B cell (primary cell): Measurements from ENCODE around the gene ATG4D. TPM values are rescaled to one million over a fixed set of nuclear protein-coding genes. Genes with fewer than 3 reads are reported as not detected.

Experiments used
- ATAC-seq: fragments of 200-7000 bp; cut with Tn5 transposase; one replicate; pipeline ENCODE4 v1.10.0; 2021; ENCODE audit warnings: low read depth, mild to moderate bottlenecking, moderate number of reproducible peaks, moderate library complexity
- CTCF ChIA-PET: fragments of 350-600 bp; sonication (Branson Sonifier 250); formaldehyde crosslinking; loops from one replicate; lab custom pipeline; 2021; ENCODE audit warnings: antibody characterized with exemption, inconsistent platforms; lab: Charles Lee
- POLR2A ChIA-PET: fragments of 350-600 bp; sonication (Branson Sonifier 250); formaldehyde crosslinking; loops from one replicate; lab custom pipeline; 2021; ENCODE audit warnings: antibody characterized with exemption; lab: Charles Lee
- DNase-seq: peaks from one replicate; pipeline ENCODE4 v3.0.0; 2013
- H2AFZ ChIP-seq: 2 replicates; pipeline ENCODE4 v1.6.1; 2012; ENCODE audit warnings: mild to moderate bottlenecking, low read depth, low read length; ENCODE audit not compliant: insufficient read depth, poor library complexity, severe bottlenecking
- H3K27ac ChIP-seq, 2 donors: 1 replicate in 1 of 2; 2 replicates in 1 of 2; pipeline ENCODE4 v1.5.1; 2012 to 2013; ENCODE audit warnings: low read length in 2 of 2, mild to moderate bottlenecking in 2 of 2, moderate library complexity in 1 of 2
- H3K27me3 ChIP-seq, 4 experiments: fragments of 200-600 bp in 1 of 4; sonication (generic) in 1 of 4; replicated peaks in 1 of 4; 1 replicate in 2 of 4; 2 replicates in 2 of 4; pipeline versions ENCODE4 v1.6.1 to v1.7.0; 2013 to 2016; ENCODE audit warnings: low read length in 3 of 4, mild to moderate bottlenecking in 2 of 4, mixed read lengths in 1 of 4, moderate library complexity in 1 of 4; ENCODE audit not compliant: insufficient read depth in 4 of 4, control insufficient read depth in 3 of 4; ENCODE audit errors: control extremely low read depth in 1 of 4
- H3K36me3 ChIP-seq, 2 experiments: replicated peaks in 1 of 2; 1 replicate in 1 of 2; 2 replicates in 1 of 2; pipeline versions ENCODE4 v1.6.1 to v1.7.1; 2013; ENCODE audit warnings: low read length in 1 of 2; ENCODE audit not compliant: insufficient read depth in 2 of 2, control insufficient read depth in 1 of 2; ENCODE audit errors: control extremely low read depth in 1 of 2, extremely low read depth in 1 of 2
- H3K4me1 ChIP-seq, 2 donors: fragments of 200-600 bp in 1 of 2; sonication (generic) in 1 of 2; 1 replicate in 1 of 2; 2 replicates in 1 of 2; pipeline versions ENCODE4 v1.5.1 to v1.6.1; 2013 to 2017; ENCODE audit warnings: low read length in 2 of 2; ENCODE audit not compliant: control insufficient read depth in 2 of 2, insufficient read depth in 2 of 2
- H3K4me2 ChIP-seq: replicated peaks from 2 replicates; pipeline ENCODE3; 2012; ENCODE audit warnings: mild to moderate bottlenecking, low read depth, low read length; ENCODE audit not compliant: poor library complexity, severe bottlenecking
- H3K4me3 ChIP-seq, 5 experiments: fragments of 200-600 bp in 1 of 5; sonication (generic) in 1 of 5; 1 replicate in 3 of 5; 2 replicates in 2 of 5; pipeline versions ENCODE4 v1.5.1 to v1.7.0; 2011 to 2016; ENCODE audit warnings: low read length in 4 of 5, mild to moderate bottlenecking in 4 of 5, low read depth in 2 of 5, control low read depth in 1 of 5, moderate library complexity in 1 of 5; ENCODE audit not compliant: insufficient read depth in 1 of 5; ENCODE audit errors: control extremely low read depth in 1 of 5, extremely low read depth in 1 of 5
- H3K79me2 ChIP-seq: fragments of 200-600 bp; sonication (generic); one replicate; pipeline ENCODE4 v1.6.0; 2016; ENCODE audit warnings: low read length; ENCODE audit not compliant: control insufficient read depth, insufficient read depth
- H3K9ac ChIP-seq: fragments of 200-600 bp; sonication (generic); 2 replicates; pipeline ENCODE4 v1.6.1; 2017; ENCODE audit warnings: mild to moderate bottlenecking, low read length, moderate library complexity
- H3K9me3 ChIP-seq, 3 donors: one replicate each; pipeline versions ENCODE4 v1.6.1 to v1.7.1; 2013; ENCODE audit warnings: low read length in 2 of 3; ENCODE audit not compliant: control insufficient read depth in 2 of 3, insufficient read depth in 1 of 3; ENCODE audit errors: control extremely low read depth in 1 of 3
- H4K20me1 ChIP-seq: 2 replicates; pipeline ENCODE4 v1.6.0; 2012; ENCODE audit warnings: mild to moderate bottlenecking, low read length; ENCODE audit not compliant: insufficient read depth, control insufficient read depth, poor library complexity, severe bottlenecking
- H3K27ac Mint-ChIP-seq: one replicate; pipeline ENCODE4 v1.8.0; 2021; ENCODE audit warnings: mixed read lengths
- H3K27me3 Mint-ChIP-seq: one replicate; pipeline ENCODE4 v1.8.0; 2021; ENCODE audit warnings: mixed read lengths
- H3K4me1 Mint-ChIP-seq: one replicate; pipeline ENCODE4 v1.8.0; 2021; ENCODE audit warnings: mixed read lengths
- H3K4me3 Mint-ChIP-seq: one replicate; pipeline ENCODE4 v1.8.0; 2021; ENCODE audit warnings: mixed read lengths
- H3K9me3 Mint-ChIP-seq: one replicate; pipeline ENCODE4 v1.8.0; 2022; ENCODE audit warnings: mixed read lengths; ENCODE audit not compliant: insufficient read depth
- CTCF ChIP-seq: fragments of 200-600 bp; IDR thresholded peaks from one replicate; pipeline ENCODE4 v1.8.0; 2022; ENCODE audit warnings: antibody characterized with exemption, mild to moderate bottlenecking
- EZH2 ChIP-seq: IDR thresholded peaks from 2 replicates; pipeline ENCODE4 v1.6.1; 2012; ENCODE audit warnings: borderline replicate concordance, low read depth, mild to moderate bottlenecking, moderate library complexity, low read length; ENCODE audit not compliant: insufficient read depth, poor library complexity, severe bottlenecking
- WGBS: methylation state at CpG from one replicate; pipeline ENCODE4 v1.1.5; 2013; ENCODE audit warnings: missing lambda C conversion rate; ENCODE audit not compliant: insufficient coverage; 5-methylcytosine and 5-hydroxymethylcytosine counted together
- intact Hi-C: fragments of 100-400 bp; cut with micrococcal nuclease; formaldehyde crosslinking; loops from one replicate; pipeline ENCODE4 v1.10.0; 2022
- polyA plus RNA-seq: library from polyadenylated mRNA; depleted of rRNA; stranded (reverse); fragments of >200 nt; gene quantifications from 2 replicates; pipeline ENCODE4 v1.2.3, GENCODE V29; 2012
- total RNA-seq, 2 donors: library from RNA; stranded (reverse); fragments of 120-200 nt in 1 of 2; gene quantifications; 1 replicate in 1 of 2; 2 replicates in 1 of 2; pipeline versions ENCODE4 v1.2.3 to v1.2.4, GENCODE V29; 2013 to 2022

Gene ATG4D
- total and polyA plus RNA-seq, 2 donors (not counting 1 experiment from before 2014, with no cell fraction given), result 58.8 to 75.5 TPM

DNA sequence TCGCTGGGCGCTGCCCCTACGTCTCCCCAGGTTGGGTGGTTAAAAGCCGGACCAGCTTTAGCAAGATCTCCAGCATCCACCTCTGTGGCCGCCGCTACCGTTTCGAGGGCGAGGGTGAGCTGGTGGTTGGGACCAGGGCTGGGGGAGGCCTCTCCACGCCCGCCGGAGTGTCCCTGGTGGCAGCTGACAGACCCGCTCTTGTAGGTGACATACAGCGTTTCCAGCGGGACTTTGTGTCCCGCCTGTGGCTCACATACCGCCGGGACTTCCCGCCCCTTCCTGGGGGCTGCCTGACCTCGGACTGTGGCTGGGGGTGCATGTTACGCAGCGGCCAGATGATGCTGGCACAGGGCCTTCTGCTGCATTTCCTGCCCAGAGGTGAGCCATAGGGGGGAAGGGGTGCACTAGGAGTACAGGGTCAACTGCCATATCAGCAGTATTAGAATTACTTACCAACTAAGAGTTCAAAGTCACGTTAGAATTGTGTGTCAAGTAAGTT lies 1.1 kb downstream of the ATG4D start:
- peak overlapping the region in 1 of 2 donors; percentile 85 for H3K27ac ChIP-seq
- H3K4me2 ChIP-seq, result peak overlapping the region; percentile 91
- H2AFZ ChIP-seq, result no peak overlapping the region
- intact Hi-C loops, result loop anchor here (5.0 kb wide), 1 partner anchor 38 kb away; no protein-coding TSS in a partner anchor
- peak overlapping the region in 4 of 5 experiments; percentile 55 to 88 (median 78) for H3K4me3 ChIP-seq
- peak overlapping the region; percentile 89 for H3K4me3 Mint-ChIP-seq
- peaks cover 0 to 18% of the 10 kb centered on the region in 2 experiments for H3K36me3 ChIP-seq
- ChIA-PET POLR2A (interaction anchor here (0.5 kb wide), 1 partner anchor 17 kb away, joined by 4 read pairs; no protein-coding TSS in a partner anchor), CTCF (no interaction called here)
- peaks cover 12 to 19% of the 10 kb centered on the region in 2 donors for H3K4me1 ChIP-seq
- no peaks in the 10 kb centered on the region for H3K9me3 Mint-ChIP-seq
- WGBS, result 54% methylated on average over 19 of the region's 23 CpGs
- peaks cover 14% of the 10 kb centered on the region for H3K4me1 Mint-ChIP-seq
- H3K27me3 Mint-ChIP-seq, result peaks cover 3% of the 10 kb centered on the region
- peak overlapping the region; percentile 94 for H3K9ac ChIP-seq
- no peaks in the 10 kb centered on the region for H3K9me3 ChIP-seq
- TF ChIP-seq EZH2, result no peak
- DNase-seq (no peak), ATAC-seq (no peak)
- peaks cover 12% of the 10 kb centered on the region for H4K20me1 ChIP-seq
- H3K27ac Mint-ChIP-seq, result peak overlapping the region; percentile 87
- H3K79me2 ChIP-seq, result peaks cover 36% of the 10 kb centered on the region
- H3K27me3 ChIP-seq, result no peaks in the 10 kb centered on the region

DNA sequence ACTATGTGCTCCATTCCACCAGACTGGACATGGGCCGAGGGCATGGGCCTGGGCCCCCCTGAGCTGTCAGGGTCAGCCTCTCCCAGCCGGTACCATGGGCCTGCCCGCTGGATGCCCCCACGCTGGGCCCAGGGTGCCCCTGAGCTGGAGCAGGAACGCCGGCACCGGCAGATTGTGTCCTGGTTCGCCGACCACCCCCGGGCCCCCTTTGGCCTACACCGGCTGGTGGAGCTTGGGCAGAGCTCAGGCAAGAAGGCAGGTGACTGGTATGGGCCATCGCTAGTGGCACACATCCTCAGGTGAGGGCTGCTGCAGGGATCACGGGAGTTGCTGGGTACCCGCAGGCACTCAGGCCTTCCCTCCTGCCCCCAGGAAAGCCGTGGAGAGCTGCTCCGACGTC lies 3.1 kb downstream of the ATG4D start:
- Histone ChIP-seq H3K9me3 (no peaks in the 10 kb centered on the region), H3K4me2 (no peak overlapping the region), H2AFZ (no peak overlapping the region), H3K79me2 (peaks cover 45% of the 10 kb centered on the region), H3K4me1 (peaks cover 12 to 19% of the 10 kb centered on the region in 2 donors), H3K9ac (no peak overlapping the region), H4K20me1 (peaks cover 12% of the 10 kb centered on the region), H3K27me3 (no peaks in the 10 kb centered on the region), H3K36me3 (peaks cover 0 to 29% of the 10 kb centered on the region in 2 experiments), H3K27ac (no peak overlapping the region), H3K4me3 (no peak overlapping the region)
- POLR2A ChIA-PET, result no interaction called here
- H3K27me3 Mint-ChIP-seq, result no peaks in the 10 kb centered on the region
- 98% methylated on average over 17 of the region's 17 CpGs for WGBS
- H3K4me3 Mint-ChIP-seq, result no peak overlapping the region
- no peak for ATAC-seq
- intact Hi-C loops, result no loop called here
- TF ChIP-seq EZH2 (no peak), CTCF (no peak)
- H3K4me1 Mint-ChIP-seq, result peaks cover 14% of the 10 kb centered on the region
- H3K9me3 Mint-ChIP-seq, result no peaks in the 10 kb centered on the region
- CTCF ChIA-PET, result interaction anchor here (0.6 kb wide), 1 partner anchor 228 kb away, joined by 4 read pairs; no protein-coding TSS in a partner anchor
- H3K27ac Mint-ChIP-seq, result no peak overlapping the region
- no peak for DNase-seq
